ENCODE data around the gene CFL2. TPM values are rescaled to one million over a fixed set of nuclear protein-coding genes. Genes with fewer than 3 reads are reported as not detected.
A peak's percentile ranks its signal among the peaks of the same experiment; 100 is the strongest.

CFL2 gene
- total RNA-seq, 1 donor from 2014 or later: 34.6 TPM

DNA sequence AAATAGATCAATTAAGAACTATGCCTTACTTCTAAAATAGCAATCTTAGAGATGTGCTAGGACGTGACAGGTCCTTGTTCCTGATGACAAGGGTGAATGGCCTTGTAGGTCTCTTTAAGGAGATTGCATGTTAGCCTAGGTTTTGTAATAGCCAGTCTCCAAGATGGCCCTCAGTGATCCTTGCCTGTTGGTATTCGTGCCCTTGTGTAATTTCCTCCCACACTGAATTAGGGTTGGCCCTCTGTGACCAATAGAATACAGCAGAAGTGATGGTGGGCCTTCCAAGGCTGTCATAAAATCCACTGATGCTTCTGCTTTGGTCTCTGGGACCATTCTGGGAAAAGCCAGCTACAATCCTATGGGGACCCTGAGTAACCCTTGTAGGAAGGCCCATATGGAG is 46.3 kb downstream of the CFL2 start:
- TF ChIP-seq CTCF (IDR thresholded peaks at IDR 0.05): no peak
- Histone ChIP-seq H3K4me1 (no peaks in the 10 kb centered on the region), H3K27ac (no peak overlapping the region), H3K27me3 (ENCODE audit: low read depth) (no peaks in the 10 kb centered on the region), H3K9me3 (no peaks in the 10 kb centered on the region), H3K4me3 (no peak overlapping the region), H3K36me3 (no peaks in the 10 kb centered on the region)
- intact Hi-C loops (cut with DNase I): no loop called here
- ATAC-seq (no peak), DNase-seq (no peak)

DNA sequence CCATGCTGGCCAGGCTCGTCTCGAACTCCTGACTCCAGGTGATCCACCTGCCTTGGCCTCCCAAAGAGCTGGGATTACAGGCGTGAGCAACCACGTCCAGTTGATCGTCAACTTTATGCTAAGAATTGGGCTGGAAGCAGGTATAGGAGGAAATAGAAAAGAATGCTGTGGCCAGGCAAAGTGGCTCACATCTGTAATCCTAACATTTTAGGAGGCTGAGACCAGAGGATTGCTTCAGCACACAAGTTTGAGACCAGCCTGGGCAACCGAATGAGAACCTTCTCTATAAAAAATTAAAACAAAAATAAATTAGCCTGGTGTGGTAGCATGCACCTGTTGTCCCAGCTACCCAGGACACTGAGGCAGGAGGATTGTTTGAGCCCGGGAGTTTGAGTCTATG is 47.4 kb downstream of the CFL2 start:
- TF ChIP-seq CTCF (IDR thresholded peaks at IDR 0.05): no peak
- Histone ChIP-seq H3K27me3 (ENCODE audit: low read depth) (no peaks in the 10 kb centered on the region), H3K4me1 (no peaks in the 10 kb centered on the region), H3K27ac (no peak overlapping the region), H3K4me3 (no peak overlapping the region), H3K36me3 (no peaks in the 10 kb centered on the region), H3K9me3 (no peaks in the 10 kb centered on the region)
- ATAC-seq (no peak), DNase-seq (no peak)
- intact Hi-C loops (cut with DNase I): no loop called here

DNA sequence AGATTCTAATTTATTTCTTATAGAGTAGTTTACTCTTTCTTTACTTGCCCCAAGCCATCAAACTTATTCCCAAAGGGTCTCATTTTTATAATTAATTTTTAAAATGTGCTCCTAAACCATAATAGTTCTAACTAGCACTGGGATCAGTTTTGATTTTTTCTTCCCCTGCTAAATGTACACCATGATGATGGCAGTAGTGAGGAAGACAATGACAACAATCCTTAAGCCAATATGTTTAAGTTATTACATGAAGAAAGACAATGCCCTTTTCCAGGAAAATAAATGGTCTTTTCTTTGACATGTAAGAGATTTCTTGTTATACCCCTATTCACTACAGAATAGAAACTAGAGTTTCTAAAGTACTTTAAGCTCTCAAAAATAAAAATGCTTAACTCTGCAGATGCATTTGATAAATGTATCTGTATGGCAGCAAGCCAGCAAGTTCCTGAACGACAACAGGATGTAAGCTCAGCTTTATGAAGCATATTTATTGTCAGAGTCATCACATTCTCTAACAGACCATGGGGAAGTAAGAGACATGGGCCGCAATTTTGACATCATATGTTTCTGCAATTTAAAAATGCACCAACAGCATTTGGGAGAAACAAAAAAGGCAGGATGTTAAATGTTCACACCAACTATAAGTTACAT is 48.5 kb downstream of the CFL2 start:
- ATAC-seq: no peak
- H3K4me3 ChIP-seq: no peak overlapping the region

GRCh38 chr14:34662561-34663088 is 51.8 kb downstream of the CFL2 start:
- Histone ChIP-seq H3K4me1 (no peaks in the 10 kb centered on the region), H3K27ac (no peak overlapping the region), H3K27me3 (ENCODE audit: low read depth) (no peaks in the 10 kb centered on the region), H3K9me3 (no peaks in the 10 kb centered on the region), H3K4me3 (no peak overlapping the region), H3K36me3 (no peaks in the 10 kb centered on the region)
- DNase-seq: no peak
- no peak for ATAC-seq
- no peak for TF ChIP-seq CTCF (IDR thresholded peaks at IDR 0.05)
- intact Hi-C loops (cut with DNase I): no loop called here

More for the DNA sequence above, 48.5 kb downstream of the CFL2 start:
- H3K27ac ChIP-seq: peak overlapping the region; percentile 11
- TF ChIP-seq CTCF (IDR thresholded peaks at IDR 0.05): no peak
- H3K36me3 ChIP-seq: no peaks in the 10 kb centered on the region
- intact Hi-C loops (cut with DNase I): no loop called here
- no peaks in the 10 kb centered on the region for H3K4me1 ChIP-seq
- no peak for DNase-seq
- H3K27me3 ChIP-seq (ENCODE audit: low read depth): no peaks in the 10 kb centered on the region
- H3K9me3 ChIP-seq: no peaks in the 10 kb centered on the region

DNA sequence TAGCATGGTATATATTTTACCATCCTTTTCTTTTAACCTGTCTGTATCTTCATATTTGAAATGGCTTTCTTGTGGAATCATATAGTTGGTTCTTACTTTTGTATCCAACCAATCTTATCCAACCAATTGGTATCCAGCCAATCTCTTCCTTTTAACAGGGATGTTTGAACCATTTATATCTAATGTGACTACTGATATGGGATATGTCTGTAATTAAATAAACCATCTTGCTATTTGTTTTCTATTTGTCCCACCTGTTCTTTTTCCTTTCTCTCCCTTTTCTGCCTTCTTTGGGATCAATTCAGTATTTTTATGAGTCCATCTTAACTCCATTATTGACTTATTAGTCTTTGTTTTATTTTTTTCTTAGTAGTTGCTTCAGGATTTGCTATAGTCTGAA is 53.6 kb downstream of the CFL2 start:
- ATAC-seq (no peak), DNase-seq (no peak)
- Histone ChIP-seq H3K4me3 (no peak overlapping the region), H3K27ac (no peak overlapping the region), H3K27me3 (ENCODE audit: low read depth) (no peaks in the 10 kb centered on the region), H3K9me3 (no peaks in the 10 kb centered on the region), H3K36me3 (no peaks in the 10 kb centered on the region), H3K4me1 (no peaks in the 10 kb centered on the region)
- no peak for TF ChIP-seq CTCF (IDR thresholded peaks at IDR 0.05)
- intact Hi-C loops (cut with DNase I): no loop called here

Other genes with a start within 250 kb of the CFL2 start
- 28.8 TPM for gene EAPP, start 174.9 kb downstream of the CFL2 start, total RNA-seq
- 70.7 TPM for gene SNX6, start 84.4 kb downstream of the CFL2 start, total RNA-seq
- 43.5 TPM for gene BAZ1A, start 160.8 kb upstream of the CFL2 start, total RNA-seq